GM18526 (cell line): ENCODE data around the gene TFF1.

Source experiments
- POLR2A ChIP-seq: IDR thresholded peaks from 3 replicates; pipeline ENCODE4 v1.6.1; 2011; ENCODE audit not compliant: insufficient read length; ENCODE audit errors: extremely low read depth

Gene TFF1

DNA sequence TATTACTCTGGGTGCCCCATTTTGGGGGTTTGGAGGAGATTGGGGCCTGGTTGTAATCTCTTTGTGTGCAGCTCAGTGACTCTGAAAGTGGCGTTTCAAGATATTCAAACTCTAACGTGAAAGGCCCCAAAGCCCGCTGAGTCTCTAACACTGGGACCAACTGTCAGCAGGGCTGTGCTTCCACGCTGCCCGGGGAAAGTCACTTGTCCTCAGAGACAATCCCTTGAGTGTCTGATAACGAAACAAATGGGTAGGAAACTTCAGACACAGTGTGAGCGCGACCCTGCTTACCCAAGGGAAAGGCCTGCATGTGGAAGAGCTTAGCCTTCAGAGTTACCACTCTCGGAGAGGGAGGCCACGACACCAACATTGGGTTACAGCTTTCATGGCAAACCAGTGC is 38.2 kb upstream of the TFF1 start:
- TF ChIP-seq POLR2A = no peak

DNA sequence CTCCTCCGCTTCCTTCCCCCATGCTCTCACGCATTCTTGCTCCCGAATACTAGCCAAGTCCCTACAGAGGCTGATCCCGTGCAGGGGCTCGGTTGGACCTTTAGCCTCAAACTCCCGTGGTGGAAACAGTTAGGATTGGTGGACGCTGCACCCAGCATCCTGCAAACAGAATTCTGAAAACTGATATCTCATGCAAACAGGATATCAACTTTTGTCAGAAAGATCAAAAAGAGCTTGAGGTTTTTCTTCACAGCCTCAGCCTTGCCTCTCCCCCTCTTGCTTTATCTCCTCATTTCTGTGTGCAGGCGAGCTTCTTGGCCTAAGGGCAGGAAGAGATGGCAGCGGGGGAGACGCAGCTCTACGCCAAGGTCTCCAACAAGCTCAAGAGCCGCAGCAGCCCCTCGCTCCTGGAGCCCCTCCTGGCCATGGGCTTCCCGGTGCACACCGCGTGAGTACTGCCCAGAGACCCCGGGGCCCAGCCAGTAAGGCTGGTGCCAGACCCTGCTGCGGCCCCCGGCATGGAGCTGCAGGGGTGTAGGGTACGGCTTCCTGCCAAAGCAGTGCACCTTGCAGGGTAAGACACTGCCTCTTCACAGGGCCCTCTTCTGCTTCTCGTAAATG is 37.4 kb upstream of the TFF1 start, which contains the start of gene UBASH3A:
Gene UBASH3A (plus strand): TSS at position 292 of the 621 bp plus-strand sequence. CDS start 44 bp downstream, at position 336.
- no peak for TF ChIP-seq POLR2A

- no peak for TF ChIP-seq POLR2A
These were observed 35.5 kb upstream of the TFF1 start for GRCh38 chr21:42401820-42402251.

- TF ChIP-seq POLR2A = no peak
These were observed 34.8 kb upstream of the TFF1 start for GRCh38 chr21:42401154-42401553.

- TF ChIP-seq POLR2A = no peak
These were observed 34.2 kb upstream of the TFF1 start for GRCh38 chr21:42400525-42400924.

DNA sequence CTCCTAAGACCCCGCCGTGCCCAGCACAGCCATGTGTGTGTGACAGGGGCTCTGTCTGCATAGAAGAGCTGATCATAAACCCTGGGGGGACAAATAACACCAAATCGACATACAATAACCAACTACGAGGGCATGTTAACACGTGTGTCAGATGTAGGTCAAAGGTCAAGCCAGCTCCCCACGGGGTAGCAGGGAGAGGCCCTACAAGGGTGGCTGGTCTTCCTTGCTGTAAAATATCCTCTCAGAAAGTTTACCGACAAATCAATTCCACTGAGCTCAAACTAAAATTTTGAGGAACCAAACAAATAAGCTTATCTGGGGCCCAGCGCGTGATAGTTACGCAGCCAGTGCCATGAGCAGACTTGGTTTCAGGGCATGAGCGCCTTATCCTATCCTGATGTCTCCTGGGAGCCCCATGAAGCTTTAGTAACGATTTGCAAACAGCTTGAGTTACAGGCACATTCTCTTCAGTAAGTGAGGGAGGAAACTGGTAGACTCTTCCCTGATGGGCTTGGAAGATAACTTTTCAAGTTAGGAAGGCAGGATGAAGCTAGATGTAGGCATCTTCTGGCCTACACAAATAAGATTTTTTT is 32.2 kb upstream of the TFF1 start:
- no peak for TF ChIP-seq POLR2A

- TF ChIP-seq POLR2A = no peak
These were observed 31.5 kb upstream of the TFF1 start for GRCh38 chr21:42397746-42398394.

DNA sequence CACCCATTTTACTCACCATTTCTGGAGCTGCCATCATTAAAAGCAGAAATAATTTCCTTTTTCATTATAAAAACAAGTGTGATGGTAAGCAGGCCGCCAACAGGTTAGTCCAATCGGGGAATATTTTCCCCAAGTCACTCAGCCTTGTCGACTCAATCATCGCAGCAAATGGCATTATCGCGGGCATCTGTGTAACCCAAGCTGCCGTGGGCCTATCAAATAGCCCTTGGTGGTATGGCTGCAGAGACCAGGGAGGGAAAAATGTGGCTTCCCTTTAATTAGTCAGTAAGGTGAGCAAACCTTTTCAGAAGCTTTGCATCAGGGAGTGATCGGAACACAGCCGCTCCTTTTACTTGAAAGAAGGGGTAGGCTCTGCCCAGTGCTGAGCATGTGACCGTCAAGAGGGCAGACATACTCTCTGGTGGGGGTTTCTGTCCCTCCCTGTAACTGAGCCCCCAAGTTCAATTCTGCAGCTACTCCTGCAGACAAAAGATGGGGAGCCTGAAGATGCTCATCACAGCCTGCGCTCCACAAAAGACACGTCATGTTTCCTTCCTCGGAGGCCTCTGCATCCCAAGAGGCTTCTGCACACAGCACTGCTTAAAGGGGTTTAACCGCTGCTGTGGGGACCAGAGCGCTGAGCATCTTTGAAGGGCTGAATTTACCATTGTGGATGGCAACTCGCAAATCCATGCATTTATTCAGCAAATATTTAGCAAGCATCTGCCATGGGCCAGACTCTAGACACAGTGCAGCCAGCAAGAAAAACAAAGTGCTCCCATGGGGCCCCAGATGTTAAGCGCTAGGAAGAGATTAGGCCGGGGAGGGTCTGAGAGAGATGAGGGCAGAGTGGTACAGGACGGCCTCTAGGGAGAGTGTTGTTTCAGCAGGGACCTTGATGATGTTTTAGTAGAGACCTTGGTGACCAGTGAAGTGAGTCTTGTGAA is 30.7 kb upstream of the TFF1 start:
- TF ChIP-seq POLR2A = no peak

GRCh38 chr21:42395905-42396651 is 29.7 kb upstream of the TFF1 start, which contains the start of gene TMPRSS3:
TMPRSS3 (minus strand) TSS chr21:42396052; CDS start chr21:42395417, 635 bp downstream.
- TF ChIP-seq POLR2A = no peak

DNA sequence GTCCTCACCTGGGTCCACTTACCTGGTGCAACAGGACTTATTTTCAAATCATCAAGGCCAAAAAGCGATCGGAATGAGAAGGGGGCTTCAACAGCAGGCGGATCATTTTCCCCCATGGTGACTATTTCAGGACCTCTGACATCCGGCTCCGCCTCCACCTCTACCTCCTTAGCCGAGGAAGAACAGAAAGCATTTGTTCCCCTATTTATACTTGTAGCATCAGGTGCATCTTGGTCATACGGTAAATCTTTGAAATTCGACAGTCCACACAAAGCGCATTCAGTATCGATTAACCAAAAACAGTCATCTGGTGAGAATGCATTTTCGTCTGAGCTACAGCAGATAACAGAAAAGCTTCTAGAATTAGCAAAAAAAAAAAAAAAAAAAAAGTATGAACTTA is 29.0 kb upstream of the TFF1 start:
- TF ChIP-seq POLR2A = no peak

- no peak for TF ChIP-seq POLR2A
These were observed 27.2 kb upstream of the TFF1 start for GRCh38 chr21:42393443-42393950.

- no peak for TF ChIP-seq POLR2A
These were observed 26.6 kb upstream of the TFF1 start for GRCh38 chr21:42392731-42393442.

GRCh38 chr21:42391297-42391696 is 25.0 kb upstream of the TFF1 start:
- no peak for TF ChIP-seq POLR2A

GRCh38 chr21:42390696-42391095 is 24.4 kb upstream of the TFF1 start:
- TF ChIP-seq POLR2A = no peak
